ENCODE measurements around the gene CD248.
"Not testable (repeated sequence)": the region's sequence is repeated elsewhere in the genome, so short reads cannot be mapped to it uniquely, and the experiment has no call there.

The CD248 gene

DNA sequence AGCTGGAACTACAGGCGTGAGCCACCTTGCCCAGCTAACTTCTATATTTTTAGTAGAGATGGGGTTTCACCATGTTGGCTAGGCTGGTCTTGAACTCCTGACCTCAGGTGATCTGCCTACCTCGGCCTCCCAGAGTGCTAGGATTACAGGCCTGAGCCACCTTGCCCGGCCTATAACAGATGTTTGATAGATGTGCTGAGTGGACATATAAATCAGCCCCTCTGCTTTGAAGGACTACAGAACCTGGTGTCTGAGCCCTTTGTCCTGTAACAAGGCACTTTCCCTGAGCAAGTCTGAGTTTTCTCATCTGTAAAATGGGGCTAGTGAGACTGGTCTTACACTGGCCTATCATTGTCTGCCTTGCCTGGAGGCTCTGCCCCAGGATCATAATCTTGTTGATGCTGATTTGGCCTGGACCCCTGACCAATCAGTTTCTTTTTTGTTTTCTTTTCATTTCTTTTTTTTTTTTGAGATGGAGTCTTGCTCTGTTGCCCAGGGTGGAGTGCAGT, 12.4 kb upstream of the CD248 start:
- no peak for DNase-seq (ENCODE audit: low spot score)

DNA sequence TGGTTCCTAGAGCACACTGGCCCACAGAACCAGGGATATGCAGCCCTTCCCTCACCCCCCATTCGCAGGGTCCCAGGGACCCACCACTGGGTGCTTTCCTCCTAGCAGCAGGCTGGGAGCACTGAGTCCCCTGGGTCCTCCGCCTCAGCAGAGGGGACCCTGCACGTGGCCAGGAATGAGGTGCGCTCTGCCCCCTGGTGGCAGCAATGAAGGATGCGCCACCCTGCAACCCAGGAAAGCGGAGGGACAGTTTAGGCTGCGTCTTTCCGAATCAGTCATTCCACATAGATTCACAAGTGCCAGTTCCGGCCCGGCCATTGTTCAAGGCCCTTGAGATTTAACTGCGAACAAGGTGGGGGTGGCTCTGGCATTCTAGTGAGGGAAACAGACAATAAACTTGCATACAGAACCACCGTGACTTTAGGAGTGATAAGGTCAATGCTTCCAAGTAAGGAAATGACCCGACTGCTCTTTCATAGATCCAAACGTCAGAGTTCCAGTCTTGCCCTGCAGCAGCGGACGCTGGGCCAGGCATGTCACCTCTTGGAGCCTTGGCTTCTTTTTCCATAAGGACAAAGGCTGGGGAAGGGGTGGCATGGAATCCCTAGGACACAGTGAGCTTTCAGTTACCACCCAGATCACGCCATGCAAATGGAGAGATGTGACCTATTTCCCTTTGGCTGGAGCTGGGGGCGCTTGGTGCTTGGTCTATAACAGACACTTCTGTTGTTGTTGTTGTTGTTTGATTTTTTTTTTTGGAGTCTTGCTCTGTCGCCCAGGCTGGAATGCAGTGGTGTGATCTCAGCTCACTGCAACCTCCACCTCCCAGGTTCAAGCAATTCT, 11.7 kb upstream of the CD248 start:
- DNase-seq (ENCODE audit: low spot score), result peak; percentile 84

DNA sequence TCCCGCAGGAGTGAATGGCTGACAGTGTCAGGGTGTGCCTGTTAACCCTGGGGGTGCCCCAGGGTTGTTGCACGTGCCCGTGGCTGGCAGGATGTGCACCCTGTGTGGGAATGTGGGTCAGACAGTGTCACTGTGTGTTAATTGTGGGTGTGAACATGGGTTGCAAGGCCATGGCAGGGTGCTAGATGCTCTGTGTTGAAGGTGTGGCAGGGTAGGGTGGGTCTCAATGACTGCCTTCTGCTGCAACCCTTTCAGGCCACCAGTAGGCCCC, 11.1 kb upstream of the CD248 start:
- DNase-seq (ENCODE audit: low spot score), result no peak

DNA sequence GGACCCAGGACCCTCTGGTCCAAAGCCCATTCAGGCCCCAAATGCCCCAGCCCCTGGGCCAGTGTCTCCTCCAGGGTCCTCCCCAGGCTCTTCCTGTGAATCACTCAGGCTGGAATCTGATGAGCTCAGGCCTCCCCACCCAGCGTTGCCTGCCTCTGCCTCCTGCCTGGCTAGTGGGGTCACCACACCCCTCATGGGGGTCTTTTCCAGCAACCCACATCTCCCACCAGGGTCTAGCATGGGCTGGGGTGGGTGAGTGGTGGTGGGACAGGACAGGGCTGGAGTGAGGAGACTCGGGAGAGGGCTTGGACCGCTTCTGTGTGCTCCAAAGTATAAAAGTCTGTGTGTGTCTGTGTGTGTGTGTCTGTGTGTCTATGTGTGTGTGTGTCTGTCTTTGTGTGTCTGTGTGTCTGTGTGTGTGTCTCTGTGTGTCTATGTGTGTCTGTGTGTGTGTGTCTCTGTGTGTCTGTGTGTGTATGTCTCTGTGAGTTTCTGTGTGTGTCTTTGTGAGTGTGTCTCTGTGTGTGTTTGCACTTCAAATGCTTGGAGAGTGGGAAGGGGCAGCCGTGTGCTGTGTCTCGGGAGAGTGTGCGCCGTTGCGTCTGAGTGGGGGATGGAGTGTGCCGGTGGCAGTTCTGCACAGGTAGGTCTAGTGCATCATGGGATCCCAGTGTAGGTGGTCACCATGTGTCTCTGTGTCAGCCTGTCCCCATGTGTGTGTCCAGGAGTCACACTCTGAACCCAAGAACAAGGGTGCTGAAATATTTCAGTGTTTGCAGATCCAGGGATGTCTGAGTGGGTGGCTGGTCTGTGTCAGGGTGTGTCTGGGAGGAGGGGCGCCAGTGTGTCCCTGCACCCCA, 10.6 kb upstream of the CD248 start:
- DNase-seq (ENCODE audit: low spot score), result no peak

DNA sequence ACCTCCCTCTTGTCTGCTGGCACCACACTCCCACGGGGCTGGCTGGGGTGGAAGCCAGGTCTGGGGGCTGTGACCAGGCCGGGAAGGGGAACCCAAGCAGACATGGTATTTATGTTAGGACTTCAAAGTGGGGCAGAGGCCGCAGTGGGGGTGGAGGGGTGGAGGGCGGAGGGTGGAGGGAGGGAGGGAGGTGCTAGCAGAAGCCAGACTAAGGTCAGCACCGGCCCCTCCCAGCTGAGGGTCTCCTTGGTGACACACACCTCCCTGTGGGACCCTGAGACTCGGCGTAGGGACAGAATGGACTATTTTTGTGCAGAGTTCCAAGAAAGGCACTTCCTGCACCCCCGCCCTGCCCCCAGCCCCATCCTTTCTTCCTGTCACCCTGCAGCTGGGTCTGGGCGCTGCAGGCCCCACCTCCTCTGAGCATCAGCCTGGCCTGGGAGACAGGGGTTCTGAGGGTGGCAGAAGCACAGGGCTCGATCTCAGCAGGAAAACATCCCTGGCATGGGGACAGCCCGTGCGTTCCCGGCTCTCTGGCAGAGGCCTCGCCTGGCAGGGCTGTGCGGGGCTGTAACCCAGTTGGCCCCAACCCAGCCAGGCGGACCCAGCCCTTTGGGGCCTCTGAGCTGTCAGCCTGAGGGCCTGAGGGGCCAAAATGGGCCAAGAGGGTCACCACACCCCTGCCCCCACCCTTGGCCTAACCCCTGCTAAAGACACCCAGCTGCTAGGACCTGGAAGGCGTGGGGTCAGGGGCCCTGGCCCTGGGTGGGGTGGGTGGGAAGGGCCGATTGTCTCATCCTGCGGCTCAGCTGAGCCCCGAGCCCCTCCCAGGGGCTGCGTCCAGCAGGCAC, 9.6 kb upstream of the CD248 start:
- no peak for DNase-seq (ENCODE audit: low spot score)

DNA sequence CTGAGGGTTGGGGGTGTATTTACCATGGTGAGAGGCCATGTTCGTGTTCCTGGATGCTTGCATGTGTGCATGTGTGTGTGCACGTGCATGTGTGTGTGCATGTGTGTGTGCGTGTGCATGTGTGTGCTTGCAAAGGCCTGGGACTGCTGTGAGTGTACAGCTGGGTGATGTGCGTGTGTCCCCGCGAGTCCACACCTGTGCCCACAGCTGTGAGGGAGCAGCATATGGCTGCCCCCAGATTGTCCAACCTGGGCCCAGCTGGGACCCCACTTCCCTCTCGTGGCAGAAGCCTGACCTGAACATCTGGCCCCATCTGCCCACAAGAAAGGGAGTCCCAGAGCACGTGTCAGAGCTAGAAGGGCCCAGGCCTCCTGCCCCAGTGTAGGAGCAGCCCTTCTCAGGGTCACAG, 8.4 kb upstream of the CD248 start:
- DNase-seq (ENCODE audit: low spot score), result no peak

DNA sequence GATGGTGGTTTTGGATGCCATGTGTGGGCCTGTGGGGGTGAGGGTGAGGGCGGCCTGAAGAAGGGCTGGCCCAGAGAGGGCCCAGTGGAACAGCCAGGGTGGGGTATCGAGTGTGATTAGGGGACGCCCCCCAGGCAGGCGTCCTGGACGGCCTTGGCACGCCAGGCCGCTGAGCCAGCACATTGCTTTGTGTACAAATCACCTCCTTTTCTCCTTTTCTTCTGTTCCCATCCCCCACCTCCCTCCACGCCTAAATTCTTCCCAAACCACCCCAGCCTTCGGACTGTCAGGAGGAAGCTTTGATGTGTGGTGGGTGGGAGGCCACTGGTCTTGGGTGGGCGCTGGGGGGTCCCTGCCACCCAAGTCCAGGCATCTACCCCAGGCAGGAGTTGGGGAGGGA, 7.8 kb upstream of the CD248 start:
- DNase-seq (ENCODE audit: low spot score), result no peak

DNA sequence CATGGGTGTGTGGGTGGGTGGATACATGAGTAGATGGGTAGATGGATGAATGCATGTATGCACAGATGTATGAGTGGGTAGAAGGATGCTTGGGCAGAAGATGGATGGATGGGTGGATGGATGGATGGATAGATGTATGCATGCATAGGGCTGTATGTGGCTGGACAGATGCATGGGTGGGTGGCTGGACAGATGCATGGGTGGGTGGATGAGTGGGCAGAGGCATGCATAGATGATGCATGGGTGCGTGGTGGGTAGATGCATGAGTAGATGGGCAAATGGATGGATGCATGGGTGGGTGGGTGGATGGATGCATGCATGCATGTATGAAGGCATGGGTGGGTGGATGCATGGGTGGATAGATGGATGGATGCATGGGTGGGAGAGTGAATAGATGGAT, 6.8 kb upstream of the CD248 start:
- DNase-seq (ENCODE audit: low spot score), result no peak

DNA sequence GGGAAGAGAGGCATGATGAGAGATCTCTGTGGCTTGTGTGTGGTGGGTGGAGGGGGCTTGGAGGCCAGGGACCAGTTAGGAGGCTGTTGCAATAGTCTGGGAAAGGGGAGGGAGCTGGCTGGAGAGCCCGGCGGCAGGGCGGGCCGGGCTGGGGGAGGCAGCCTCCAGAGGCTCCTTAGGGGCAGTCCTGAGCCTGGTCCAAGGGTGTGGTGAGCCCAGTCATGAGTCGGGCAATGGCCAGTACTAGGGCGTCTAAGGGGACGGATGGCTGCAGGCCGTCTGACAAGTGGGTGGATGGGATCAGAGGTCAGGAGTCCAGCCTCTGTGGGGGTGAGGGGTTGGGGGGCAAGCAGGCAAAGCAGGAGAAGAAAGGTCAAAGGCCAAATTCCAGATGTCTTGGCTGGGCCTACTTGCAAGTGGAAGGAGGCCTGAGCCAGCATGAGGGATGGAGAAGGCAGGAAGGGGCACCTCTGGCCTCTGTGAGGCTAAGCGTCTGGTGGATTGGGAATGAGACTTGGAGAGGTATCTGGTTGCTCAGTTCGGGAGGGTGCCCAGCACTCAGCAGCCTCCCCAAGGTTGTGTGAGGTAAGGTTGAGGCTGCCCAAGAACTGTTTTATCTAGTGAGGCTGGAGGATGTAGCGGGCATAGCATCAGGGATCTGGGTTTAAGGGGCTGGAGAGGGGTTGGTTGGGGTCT, 6.0 kb upstream of the CD248 start:
- no peak for DNase-seq (ENCODE audit: low spot score)

DNA sequence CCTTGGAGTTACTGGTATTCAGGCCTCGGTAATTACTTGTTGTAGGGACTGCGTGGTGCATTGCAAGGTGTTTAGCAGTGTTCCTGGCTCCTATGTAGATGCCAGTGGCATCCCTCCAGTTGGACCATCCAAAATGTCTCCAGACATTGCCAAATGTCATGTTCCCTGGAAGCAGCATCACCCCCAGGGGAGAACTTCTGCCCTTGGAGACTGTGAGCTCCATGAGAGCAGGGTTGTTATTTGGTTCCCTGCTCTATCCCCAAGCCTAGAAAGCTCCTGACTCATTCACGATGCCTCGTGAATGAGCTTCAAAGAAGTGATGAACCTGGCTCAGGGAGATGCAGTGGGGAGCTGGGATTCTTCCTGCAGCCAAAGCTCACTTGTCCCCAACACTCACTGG, 4.8 kb upstream of the CD248 start:
- DNase-seq (ENCODE audit: low spot score), result no peak

DNA sequence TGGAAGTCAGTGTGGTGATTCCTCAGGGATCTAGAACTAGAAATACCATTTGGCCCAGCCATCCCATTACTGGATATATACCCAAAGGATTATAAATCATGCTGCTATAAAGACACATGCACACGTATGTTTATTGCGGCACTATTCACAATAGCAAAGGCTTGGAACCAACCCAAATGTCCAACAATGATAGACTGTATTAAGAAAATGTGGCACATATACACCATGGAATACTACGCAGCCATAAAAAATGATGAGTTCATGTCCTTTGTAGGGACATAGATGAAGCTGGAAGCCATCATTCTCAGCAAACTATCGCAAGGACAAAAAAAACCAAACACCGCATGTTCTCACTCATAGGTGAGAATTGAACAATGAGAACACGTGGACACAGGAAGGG, 3.9 kb upstream of the CD248 start:
- DNase-seq (ENCODE audit: low spot score), result not testable (repeated sequence)

DNA sequence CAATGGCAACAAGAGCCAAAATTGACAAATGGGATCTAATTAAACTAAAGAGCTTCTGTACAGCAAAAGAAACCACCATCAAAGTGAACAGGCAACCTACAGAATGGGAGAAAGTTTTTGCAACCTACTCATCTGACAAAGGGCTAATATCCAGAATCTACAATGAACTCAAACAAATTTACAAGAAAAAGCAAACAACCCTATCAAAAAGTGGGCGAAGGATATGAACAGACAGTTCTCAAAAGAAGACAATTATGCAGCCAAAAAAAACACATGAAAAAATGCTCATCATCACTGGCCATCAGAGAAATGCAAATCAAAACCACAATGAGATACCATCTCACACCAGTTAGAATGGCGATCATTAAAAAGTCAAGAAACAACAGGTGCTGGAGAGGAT, 3.4 kb upstream of the CD248 start:
- not testable (repeated sequence) for DNase-seq (ENCODE audit: low spot score)

DNA sequence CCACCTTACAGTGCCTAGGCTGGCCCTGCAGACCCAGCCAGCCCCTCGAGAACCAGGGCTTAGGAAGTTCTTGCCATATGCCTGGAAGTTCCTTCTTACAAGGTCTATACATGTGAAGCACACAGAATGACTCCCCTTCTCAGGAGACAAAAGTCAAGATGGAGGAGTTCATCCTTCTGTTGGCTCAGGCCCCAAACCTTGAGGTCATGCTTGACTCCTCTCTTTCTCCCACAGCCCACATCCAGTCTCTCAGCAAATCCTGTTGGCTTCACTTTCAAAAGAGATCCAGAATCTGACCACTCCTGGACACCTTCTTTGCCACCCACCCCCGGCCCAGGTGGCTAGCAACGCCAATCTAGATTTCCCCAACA, 1.7 kb upstream of the CD248 start:
- DNase-seq (ENCODE audit: low spot score), result no peak

DNA sequence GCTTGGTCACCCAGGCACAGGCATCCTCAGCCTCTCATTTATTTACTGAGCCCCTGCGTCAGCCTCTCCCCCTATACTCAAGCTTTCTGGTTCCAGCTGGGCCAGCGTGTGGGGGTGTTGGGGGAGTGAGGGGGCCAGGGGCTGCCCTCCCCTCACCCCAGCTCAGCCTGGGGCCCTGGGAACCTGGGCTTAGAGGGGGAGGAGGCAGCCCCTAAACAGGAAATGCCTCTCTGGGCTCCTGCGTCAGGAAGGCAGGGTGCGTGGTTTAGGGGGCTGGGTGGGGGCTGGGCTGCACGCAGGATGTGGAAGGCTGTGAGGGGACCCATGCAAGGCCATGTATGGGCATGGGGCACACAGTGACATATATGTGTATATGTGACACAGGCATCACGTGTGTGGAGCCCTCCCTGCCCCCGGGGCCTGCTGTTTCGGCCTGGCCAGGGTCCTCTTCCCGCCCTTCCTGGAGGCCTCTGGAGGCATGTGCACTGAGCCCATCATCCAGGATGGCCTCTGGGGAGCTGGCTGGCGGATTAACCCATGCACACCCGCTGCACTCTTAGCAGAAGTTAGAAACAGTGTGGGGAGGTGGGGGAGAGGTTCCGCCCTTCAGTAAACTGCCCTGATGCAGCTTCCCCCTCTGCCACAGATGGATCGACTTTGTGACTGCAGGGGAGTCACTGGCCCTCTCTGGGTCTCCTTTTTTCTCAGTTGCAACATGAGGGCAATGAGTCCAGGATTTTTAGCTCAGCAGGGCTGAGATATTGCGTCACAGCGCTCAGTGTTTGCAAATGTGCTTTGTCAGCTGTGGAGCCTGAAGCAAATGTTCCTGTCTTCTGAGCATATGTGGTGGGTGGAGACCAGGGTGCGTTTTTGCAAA, 1.1 kb upstream of the CD248 start:
- peak; percentile 71 for DNase-seq (ENCODE audit: low spot score)

DNA sequence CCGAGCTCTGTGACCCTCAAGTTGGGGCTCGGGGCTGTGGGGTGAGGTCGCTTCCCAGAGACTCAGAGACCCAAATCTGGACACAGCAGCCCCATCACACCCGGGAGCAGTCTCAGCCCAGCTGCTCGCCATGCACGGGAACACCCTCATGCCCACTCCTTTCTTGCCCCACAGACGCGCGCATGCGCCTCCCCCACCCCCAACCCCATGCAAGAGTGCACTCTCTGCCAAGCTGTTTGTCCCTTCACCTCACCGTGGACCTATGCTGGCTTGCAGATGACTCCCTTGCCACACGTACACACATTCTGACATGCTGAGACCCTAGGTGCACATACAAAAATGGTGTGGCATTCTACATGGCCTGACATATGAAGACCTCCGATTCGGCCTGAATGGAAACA, 478 bp upstream of the CD248 start:
- peak; percentile 77 for DNase-seq (ENCODE audit: low spot score)

DNA sequence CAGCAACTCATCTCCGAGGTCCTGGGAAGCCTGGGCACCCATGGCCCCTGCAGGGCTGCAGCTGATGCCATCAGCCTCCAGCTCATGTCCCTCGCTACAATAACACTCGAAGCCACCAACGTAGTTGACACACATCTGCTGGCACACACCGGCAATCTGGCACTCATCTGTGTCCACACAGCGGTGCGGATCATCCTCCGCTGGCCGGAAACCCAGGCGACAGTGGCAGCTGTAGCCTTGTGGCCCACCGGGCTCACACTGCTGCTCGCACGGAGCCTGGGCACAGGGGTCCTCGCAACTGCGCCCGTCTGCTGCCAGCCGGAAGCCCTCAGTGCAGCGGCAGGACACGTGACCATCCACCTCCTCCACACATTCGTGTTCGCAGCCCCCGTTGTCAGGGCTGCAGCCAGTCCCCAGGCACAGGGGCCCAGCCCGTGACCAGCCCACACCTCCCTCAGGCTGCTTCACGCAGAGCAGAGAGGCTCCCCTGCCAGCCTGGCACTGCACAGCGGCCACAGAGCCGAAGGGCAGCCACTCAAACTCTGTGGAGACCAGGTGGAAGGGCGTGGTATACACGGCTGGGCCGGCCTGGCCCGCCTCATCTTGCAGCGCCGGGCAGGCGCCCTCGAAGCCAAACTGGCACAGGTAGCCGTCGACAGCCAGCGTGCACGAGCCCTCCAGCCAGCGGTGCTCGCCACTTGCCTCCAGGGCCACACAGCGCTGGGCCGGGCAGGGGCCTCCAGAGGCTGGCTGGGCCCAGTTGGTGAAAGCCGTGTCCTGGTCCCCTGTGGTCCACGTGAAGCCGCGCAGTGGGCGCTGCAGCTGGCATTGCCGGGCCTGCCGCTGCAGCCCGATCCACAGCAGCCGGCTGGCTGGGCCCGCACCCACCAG, 678 bp downstream of the CD248 start:
- DNase-seq (ENCODE audit: low spot score), result no peak

DNA sequence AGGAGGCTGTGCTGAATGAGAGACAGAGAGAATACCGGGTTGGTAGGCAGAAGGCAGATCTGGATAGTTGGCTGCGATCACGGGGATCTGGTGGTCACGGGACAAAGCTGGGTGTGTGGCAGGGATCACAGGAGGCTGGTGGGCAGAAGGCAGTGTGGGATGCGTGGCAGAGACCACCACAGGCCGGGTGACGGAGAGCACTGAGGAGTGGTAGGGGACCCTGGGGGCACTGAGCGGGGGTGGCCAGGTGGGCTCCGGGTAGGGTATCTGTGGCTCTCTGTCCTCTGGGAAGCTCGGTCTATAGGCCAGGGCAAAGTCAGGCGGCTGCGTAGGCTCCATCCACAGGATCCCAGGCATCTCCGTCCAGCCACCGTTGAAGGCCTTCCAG, 1.4 kb downstream of the CD248 start:
- DNase-seq (ENCODE audit: low spot score), result no peak

DNA sequence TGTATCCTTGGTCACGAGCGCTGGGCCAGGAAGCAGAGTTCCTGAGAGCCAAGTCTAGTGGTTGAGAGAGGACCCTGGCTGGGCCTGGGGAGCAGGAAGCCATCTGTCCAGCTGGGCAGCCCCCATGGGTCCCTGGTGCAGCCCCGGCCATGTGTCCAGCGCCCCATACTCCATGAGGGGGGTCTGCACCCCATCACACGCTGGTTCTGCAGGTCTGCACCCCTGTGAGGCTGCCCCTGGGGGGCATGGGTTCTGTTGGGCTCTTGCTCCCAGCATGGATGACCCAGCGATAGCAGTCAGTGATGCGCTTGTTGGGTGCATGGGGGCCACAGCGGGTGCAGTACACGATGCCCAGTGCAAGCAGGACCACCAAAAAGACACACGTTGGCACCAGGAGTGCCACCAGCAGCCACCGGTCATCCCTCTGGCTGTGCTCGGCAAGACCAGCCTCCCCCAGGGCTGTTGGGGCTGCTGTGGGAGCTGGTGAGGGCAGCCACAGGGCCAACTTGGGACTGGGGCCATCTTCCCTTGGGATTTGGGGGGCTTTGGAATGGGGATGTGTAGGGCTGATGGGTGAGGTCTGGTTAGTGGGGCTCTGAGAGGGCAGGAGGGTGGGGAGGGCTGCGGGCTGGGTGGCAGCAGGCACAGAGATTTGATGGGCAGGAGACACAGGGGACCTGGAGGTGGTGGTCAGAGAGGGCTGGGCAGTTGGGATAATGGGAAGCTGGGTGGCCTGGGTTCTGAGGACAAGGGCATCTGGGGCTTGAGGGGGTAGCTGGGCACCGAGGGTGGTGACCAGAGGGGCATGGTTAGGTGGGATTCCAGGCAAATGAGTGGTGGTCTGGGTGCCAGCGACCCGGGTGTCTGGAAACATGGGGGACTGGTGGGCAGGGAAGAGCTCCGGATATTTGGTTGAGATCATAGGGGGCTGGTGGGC, 2.0 kb downstream of the CD248 start:
- DNase-seq (ENCODE audit: low spot score), result no peak

DNA sequence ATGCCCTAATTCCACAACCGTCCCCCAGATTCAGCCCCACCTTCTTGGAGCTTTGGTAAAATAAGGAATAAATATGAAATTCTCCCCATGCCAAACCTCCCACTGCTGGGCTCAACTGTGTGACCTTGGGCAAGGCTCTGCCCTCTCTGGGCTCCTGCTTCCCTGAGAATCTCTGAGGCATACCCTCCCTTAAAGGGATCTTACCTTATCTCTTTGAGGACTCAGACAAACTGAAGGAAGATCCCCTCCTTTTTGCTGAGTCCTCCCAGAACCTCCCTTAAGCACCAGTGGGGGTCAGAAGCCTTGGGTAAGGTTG, 2.7 kb downstream of the CD248 start:
- no peak for DNase-seq (ENCODE audit: low spot score)

All from germinal center (tissue), 1 donor.